Stimulated activated CD8-positive, alpha-beta memory T cell treated with anti-CD3 and anti-CD28 coated beads, Interleukin-12 subunit alpha, Interleukin-12 subunit beta, amount 100 ng/mL, for 24 hours (primary cell): ENCODE results near the gene ELMO1.
"Not testable (repeated sequence)": the region's sequence is repeated elsewhere in the genome, so short reads cannot be mapped to it uniquely, and the experiment has no call there.

Source experiments
- DNase-seq: peaks from one replicate; pipeline ENCODE4 v3.0.0-alpha.2; 2020; ENCODE audit errors: extremely low read depth

ELMO1 gene

DNA sequence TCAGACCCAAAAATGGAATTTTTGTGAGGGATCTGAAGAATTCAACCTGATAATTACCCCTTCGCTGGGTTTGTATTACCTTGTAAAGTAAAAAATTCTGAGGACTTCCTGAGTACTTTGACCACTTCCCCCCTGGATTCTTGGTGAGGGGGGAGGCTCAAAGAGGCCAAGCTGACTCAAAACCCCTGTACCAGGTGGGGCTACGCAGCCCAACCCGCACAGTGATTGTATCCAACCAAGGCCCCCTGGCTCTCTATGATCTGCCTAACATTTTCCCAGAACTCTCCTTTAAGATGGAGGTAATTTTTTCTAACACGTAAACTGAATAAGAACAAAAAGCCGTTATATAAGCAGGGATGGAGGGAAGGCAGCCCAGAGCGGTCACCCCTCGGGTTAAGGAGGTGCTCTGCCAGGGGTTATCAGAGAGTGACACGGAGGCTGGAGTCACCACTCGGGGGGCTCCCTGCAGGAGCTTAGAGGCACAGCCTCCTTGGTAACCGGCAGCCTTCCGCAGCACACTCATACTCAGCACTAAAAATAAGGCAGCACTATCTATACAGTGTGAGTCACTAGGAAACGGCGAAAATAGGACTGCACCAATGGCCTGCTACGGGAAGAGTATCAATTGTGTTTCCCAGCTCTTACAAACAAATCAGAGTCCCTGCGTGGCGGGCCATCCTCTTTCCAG is 255.4 kb downstream of the ELMO1 start:
- no peak for DNase-seq

DNA sequence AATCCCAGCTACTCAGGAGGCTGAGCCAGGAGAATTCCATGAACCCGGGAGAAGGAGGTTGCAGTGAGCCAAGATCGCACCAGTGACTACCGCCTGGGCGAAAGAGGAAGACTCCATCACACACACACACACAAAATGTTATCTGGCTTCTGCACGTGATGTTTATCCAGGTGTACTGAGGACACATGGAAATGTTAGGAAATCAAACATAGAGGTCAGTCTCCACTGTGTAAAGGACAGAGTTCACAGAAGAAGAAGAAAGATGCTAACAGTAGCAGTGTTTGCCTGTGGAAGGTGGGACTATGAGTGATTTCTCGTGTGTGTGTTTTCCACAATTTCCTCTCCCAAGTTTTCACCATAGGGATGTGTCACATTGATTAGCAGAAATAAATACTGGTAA is 256.9 kb downstream of the ELMO1 start:
- no peak for DNase-seq

DNA sequence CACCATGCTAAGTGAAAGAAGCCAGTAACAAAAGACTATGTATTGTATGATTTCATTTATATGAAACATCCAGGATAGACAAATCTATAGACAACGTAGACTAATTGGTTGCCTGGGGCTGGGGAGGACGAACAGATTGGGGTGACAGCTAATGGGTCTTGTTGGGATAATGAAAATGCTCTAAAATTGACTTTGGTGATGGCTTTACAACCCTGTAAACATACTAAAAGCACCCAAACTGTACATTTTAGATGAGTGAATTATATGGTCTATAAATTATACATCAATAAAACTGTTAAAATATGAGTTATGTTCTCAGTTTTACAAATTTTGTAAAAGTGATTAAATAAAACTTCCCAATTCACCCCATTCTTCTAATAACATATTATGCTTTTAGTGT is 261.5 kb downstream of the ELMO1 start:
- no peak for DNase-seq

DNA sequence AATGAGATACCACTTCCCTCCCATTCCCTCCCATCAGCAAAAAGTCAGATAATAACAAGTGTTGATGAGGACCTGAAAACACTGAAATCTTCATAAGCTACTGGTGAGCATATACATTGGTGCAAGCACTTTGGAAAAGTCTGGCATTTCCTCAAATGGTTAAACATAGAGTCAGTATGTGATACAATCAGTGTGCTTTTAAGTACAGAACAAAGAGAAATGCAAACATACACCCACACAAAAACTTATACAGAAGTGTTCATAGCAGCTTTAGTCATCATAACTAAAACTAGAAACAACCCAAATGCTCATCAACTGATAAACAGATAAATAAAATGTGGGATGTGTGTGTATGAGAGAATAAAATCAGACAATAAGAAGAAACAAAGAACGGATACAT is 261.9 kb downstream of the ELMO1 start:
- no peak for DNase-seq

DNA sequence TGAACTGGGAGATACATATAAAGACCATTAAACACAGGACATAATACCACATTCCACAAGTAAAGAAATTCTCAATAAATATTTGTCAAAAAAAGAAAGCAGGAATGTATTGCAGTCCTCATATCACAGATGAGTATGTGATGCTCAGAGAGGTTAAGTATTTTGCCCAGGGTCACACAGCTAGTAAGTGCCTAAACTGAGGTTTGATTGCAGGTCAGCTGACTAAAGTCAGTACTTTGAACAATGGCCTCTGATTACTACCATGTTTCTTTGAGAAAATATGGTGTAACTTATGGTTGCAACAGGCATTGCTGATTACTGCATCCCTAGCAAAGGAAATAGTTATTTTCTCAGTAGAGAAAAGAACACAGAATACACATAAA is 267.1 kb downstream of the ELMO1 start:
- DNase-seq: no peak

DNA sequence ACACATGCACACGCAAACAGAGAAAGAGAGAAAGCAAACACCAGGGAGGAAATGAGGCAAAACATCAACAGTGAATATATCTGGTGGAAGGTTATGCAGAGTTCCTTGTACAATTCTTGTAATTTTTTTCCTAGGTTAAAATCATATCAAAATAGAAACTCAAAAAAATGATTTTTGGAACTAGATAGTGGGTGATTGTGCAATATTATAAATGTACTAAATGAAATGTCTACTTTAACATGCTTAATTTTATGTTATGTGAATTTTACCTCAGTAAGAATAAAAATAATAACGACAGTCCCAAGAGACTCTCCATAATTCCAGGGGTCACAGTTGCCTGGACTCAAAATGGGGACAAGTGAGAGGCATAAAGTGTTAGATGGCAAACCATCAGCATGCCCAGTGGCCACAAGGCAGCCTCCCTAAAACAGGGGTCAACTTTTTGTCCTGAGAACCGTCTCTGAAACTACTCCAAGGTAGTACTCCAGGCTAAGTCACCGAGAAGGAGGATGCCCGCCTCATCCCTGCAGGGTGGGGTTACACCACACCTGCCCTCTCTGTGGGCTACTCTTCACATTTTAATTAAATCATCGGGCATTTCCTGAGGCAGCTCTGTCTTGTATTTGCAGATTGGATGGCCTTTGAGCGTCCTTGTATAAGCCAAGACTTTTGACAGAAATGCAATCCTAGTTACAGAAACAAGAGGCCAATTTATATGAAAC is 267.7 kb downstream of the ELMO1 start:
- DNase-seq: no peak

DNA sequence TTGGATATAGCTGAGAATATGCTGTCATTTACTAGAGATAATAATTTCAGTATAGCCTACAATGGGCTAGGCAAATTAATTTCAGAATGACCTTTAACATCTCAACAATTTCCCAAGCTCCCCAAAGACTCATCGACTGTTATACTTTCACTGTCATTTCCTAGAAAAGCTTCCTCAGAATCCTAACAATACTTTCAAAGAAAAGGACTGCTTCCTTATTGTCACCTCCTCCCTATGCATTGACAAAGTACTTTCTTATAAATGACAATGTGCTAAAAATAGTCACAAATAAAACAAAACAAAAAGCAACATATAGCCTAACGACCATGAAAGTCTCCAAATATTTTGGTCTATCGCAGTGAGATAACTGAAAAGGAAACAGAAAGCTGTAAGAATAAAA is 272.6 kb downstream of the ELMO1 start:
- DNase-seq: no peak

DNA sequence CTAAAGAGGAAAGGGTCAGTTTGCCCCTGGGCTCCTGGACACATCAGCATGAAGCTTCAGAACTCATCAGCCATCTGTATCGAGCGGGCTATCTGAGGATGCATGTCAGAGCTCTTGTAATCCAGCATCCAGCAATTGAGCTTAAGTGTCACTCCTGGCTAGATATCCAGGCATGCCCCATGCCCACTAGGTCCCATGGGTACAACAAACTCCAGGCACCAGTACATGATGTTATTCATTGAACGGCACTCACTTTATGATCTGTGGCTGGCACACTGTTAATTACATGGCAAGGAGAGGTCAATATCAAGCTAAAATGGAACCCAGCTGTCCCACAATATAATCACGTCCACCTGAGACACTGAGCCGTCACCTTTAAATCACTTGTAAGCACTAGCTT is 274.2 kb downstream of the ELMO1 start:
- no peak for DNase-seq

DNA sequence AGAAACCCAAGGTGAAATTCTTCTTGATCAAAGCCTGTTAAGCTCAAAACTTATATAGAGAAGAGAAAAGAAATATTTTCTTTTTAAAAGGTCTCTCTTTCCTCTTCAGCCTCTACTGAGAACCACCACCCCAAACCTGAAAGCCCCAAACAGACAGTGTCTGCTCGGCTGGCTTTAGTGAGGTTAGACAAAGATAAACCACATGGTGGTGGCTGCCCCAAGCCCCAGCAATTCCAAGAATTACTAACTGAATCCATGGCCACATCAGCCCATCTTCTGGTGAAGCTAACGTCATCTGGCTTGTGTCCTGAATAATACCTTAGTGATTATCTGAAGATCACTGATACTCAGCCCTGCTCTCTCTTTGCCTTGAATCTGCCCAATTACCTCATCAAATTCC is 275.0 kb downstream of the ELMO1 start:
- DNase-seq: no peak

DNA sequence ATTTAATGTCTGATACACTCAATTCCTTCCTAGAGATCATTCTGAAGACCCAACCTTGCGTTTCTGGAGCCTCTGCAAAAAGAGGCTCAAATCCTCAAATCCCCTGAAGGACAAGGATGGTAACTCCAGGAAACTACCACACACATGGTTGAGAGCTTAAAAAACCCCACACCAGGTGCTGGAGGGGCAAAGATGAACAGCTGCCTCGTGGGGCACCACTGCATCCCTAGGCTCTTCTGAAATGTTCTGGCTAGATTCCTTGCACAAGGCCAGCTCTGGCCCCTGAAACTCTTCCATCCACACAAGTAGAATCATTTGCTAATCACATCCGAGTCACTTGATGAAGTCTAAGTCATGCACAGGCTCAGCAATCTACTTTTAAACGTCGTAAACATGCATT is 286.6 kb downstream of the ELMO1 start:
- DNase-seq: no peak

DNA sequence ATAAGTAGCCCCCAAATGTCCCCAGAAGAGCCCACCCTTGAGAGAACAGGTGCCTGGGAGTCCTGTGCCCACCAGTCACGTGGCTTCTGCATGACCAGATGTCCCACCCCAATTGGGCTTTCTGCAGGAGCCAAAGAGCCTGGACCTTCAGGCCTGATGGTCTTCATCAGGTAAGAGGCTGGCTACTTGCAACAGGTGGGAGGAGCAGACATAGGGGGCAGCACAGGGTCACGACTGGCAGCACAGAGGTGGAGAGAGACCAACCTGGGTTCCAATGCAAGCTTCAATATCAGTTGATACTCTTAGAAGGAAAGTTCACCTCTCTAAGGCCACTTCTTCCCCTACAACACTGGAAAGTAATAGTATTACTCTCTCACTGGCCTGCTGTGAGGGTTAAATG is 288.0 kb downstream of the ELMO1 start:
- DNase-seq: no peak

DNA sequence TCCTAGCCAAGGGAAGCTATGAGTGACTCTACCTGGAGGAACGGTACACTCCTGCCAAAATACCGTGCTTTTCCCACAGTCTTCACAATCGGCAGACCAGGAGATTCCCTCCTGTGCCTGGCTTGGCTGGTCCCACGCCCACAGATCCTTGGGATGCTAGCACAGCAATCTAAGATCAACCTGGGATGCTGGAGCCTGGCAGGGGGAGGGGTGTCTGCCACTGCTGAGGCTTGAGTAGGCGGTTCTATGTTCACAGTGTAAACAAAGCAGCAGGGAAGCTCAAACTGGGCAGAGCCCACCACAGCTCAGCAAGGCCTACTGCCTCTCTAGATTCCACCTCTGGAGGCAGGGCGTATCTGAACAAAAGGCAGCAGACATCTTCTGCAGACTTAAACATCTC is 295.3 kb downstream of the ELMO1 start:
- no peak for DNase-seq

DNA sequence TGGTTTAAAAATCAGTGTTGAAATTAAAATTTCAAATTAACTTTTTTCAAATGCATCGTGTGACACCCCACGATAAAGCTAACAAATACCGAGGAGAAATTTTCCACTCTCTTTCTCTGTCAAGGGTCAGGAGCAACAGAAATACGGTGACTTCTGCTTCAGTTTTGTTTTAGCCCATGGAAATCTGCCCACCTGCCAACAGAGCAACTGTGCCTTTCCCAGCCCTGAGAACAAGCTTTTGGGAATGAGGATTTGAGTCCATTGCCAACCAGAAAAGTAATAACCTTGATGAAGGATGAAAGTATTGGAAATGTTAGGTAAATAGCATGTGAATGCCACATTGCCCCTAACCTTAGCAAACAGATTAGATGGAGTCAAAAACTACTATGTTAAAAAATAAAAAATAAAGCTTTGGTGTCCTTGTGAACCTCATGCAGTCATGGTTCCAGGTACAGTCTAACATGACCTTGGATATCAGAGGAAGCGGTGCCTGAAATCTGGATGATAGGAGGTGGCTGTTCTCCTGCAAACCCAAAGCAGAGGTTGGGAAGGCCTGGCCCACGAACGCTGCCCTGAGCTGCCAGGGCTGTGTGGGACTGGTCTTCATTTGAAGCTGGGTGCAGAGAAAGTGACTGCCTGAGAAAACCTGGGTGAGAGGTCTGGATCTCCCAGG is 296.8 kb downstream of the ELMO1 start:
- no peak for DNase-seq

DNA sequence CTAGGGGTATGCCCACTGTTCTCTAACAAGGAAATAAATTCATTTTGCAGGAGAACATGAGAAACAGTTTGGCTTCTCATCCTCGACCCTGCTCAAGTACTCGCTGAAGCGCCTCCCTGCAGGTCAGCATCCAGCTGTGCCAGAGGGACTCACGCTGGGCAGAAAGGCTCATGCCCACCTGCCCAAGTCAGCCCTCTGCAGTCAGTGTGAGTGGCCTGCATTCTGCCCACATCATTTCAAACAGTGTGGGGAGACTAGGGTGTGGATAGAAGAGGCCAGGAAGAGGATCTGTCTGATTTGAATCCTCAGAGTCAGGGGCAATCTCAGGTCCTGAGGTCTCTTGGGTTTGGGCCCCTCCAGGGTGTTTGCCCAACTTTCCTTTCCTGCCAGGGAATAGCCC is 297.8 kb downstream of the ELMO1 start:
- DNase-seq: no peak

DNA sequence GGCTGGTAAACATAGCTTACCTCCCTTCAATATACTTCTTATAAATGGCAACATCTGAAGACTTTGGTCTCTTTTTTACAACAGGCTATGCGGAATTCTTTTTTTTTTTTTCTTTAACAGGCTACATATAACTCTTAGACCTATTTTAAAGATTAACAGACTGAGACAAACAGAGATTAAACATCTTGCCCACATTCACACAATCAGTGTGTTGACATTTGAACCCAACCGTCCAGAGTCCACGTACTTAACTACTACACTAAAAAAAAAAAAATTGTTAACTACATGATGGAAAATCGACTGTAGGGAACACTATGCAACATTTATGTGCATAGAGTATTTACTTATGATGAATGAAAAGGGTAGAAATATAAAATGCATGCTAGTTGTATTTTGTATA is 298.5 kb downstream of the ELMO1 start:
- DNase-seq: no peak

DNA sequence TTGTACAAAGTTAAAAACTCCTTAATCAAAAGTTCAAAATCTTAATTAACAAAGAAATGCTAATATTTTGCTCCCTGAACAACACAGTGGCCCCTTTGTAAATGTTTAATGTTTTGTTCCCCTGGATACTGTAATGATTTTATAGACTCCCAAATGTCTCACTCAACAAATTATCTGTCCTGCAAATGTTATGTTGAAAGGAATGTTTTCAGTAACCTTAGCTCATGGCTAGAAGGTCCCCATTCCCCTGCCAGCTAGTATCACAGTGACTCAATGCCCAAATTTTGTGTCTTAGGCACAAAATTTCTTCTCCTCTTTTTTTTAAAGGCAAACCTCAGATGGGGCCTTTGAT is 298.9 kb downstream of the ELMO1 start:
- DNase-seq: no peak

DNA sequence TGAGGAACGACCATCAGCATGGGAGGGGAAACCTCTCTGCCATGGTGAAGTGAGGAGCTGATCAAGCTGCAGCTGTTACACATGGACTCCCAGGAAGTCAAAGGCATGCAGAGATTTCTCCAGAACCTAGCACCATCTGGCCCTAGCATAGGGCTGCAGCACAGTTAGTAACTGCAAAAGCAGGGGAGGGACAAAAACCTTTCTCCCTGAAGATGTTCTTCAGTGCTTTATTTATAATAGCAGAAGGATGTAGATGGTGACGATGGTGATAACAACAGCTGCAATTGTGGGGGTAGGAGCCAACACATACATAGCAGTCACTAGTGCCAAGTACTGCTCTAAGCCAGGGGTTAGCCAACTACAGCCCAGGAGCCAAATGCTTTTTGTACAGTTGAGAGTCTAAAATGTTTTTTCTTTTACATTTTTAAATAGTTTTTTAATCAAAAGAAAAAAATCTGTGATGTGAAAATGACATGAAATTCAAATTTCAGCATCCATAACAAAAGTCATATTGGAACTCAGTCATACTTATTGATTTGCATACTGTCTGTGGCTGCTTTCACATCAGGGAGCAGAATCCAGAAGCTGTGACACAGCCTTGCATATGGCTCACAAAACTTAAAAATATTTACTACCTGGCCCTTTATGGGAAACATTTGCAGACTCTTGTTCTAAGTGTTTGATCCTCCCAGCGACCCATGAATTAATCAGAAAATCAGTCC is 299.5 kb downstream of the ELMO1 start:
- DNase-seq: no peak

DNA sequence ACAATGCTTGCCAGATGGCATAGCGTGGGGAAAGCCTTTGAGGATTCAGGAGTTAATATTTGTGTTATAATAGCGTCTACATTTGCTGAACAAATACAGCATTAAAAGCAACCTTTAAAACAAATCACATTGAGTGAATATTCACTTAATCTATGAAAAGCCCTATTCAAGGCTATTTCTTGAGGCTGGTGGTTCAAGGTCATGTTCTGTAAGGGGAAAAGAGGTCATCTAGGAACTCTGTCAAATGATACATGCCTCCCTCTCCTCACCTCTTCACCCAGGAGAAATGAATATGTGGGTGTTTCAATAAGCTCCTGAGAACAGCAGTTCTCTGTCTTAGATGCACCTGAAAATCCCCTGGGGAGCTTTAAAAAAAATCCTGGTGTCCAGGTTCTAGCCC is 303.0 kb downstream of the ELMO1 start:
- DNase-seq: no peak

DNA sequence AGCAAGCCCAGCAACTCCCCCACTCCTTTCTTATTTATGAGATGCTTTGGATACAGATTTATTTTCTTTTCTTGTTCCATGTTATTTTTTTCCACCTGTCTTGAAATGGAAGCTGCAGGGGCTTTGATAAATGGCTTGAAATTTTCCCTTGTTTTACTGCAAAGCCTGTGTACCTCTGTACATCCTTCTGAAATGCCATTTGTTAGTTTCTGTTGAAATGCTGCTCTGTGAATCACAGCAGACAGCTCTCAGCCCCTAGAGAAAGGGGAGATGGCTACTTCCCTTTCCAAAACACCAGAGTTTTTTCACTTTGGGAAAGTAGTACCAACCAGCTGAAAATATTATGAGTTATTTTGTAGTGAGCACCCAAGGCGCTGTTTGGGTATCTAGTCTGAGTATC is 304.2 kb downstream of the ELMO1 start:
- no peak for DNase-seq

DNA sequence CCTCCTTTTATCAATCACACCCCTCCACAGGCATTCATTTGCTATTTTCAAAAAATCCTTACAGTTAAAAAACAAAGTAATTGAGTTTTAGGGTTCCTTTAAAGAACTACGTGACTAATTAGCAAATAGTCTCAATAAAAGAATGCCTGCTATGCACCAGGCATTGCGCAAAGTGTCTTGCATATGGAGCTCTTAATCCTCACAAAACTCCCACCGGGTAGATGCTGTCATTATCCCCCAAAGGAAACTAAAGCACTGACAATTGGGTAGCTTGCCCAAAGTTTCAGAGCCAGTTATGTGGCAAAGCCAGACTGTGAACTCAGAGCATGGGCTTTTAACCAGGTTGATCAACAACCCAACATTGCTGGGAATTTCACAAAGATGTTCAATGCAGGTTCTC is 305.7 kb downstream of the ELMO1 start:
- no peak for DNase-seq

DNA sequence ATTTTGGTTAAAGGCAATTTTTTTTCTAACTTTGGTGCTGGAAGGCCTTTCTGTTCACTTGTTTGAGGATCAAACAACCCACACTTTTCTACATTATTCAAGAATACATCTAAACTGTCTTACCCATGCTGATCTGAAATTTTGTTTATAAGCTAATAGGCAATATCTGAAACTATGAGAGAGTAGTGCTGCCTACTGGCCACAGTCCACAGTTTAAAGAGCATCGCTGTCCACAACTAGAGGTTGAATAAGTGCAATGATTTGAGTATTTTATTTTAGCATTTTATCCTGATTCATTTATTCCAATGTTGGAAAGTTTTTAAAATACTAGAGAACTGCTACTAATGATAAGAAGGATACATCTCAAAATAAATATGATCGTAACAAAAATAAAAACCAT is 306.9 kb downstream of the ELMO1 start:
- no peak for DNase-seq

DNA sequence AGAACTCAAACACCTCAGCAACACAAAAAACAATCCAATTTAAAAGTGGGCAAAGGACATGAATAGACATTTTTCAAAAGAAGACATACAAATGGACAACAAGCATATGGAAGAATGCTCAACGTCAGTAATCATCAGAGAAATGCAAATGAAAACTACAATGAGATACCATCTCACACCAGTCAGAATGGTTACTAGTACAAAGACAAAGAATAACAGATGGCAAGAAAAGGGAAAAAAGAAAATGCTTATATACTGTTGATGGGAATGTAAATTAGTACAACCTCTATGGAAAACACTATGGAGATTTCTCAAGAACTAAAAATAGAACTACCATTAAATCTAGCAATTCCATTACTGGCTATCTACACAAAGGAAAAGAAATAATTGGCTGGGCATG is 314.8 kb downstream of the ELMO1 start:
- DNase-seq: not testable (repeated sequence)

DNA sequence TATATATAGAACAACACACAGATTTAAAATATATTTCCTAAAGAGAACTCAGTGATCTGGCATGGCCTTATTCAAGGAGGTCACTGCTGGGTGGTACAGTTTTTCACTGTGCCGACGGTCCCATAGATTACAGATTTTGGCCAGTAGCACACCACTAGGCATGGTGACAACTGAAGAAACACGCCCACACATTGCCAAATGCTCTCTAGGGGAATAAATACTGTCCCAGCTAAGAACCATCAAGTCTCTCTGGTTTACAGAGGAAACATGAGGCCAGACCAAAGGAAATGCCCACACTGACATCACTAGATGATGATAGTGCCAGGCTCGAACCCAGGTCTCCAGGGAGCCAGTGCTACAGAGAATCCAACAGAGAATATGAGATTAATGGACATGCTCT is 316.8 kb downstream of the ELMO1 start:
- DNase-seq: no peak
